Colon (tissue), 2 donors: ENCODE results near the gene PKP4.
"Not testable (repeated sequence)": the region's sequence is repeated elsewhere in the genome, so short reads cannot be mapped to it uniquely, and the experiment has no call there.

Experiments
- FAIRE-seq: peaks from 2 replicates; lab custom pipeline; 2012; peaks lifted over from hg19 to GRCh38; lab: Jason Lieb, UNC
- donor health status: control.
- donor health status: control.

PKP4 gene

DNA sequence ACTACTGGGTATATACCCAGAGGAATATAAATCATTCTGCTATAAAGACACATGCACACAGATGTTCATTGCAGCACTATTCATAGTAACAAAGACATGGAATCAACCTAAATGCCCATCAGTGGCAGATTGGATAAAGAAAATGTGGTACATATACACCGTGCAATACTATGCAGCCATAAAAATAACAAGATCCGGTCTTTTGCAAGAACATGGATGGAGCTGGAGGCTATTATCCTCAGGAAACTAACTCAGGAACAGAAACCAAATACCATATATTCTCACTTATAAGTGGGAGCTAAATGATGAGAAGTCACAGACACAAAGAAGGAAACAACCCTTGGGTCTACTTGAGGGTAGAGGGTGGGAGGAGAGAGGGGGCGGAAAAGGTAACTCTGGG, 16.5 kb downstream of the PKP4 start:
- not testable (repeated sequence) for FAIRE-seq

DNA sequence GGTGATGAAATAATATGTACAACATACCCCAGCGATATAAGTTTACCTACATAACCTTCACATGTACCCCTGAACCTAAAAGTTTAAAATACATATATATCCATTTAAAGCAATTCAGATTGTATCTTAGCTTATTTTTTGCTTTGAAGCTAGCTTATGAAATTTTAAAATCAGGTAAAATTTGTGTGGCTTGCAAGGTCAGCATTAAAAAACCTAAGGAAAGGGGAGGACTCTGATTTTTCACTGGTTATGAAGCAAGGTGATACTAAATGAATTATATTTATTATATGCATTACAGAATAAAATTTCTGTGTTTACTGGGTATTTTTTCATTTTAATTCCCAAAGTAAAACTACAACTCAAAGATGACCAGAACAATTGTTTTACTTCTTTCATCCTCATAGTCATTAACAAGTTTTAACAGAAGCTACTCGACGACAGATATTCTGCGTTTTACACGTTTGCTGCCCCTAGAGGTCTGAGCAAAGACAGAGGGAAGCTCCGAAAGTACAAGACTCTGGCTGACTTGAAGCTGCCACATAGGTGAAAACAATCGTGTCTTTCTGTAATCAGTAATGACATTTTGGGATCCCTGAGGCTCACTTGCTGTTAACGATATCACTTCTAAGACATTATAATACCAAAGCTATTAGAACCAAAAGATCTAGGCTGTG, 17.1 kb downstream of the PKP4 start:
- no peak for FAIRE-seq

DNA sequence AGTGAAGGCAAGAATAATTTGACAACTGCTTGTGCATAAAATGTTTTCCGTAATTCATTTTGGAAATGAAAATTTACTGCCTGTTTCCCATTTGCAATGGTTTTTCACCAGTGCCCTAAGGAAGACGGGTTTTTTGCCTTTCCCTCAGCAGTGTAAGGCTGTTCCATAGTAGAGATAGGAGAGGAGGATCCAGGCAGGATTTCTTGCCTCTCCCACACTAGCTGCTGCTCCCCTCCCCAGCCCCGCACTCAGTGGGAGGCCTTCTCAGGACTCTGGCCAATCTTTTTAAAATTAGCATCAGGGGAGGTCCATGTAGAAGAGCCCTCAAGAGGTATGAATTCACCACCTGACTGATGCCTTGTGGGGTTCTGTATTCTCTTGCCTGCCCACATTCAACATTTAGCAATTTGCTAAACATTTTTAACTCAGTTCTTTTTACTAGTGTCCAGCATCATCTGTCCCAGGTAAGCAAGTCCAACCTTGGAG, 17.8 kb downstream of the PKP4 start:
- FAIRE-seq = not testable (repeated sequence)

DNA sequence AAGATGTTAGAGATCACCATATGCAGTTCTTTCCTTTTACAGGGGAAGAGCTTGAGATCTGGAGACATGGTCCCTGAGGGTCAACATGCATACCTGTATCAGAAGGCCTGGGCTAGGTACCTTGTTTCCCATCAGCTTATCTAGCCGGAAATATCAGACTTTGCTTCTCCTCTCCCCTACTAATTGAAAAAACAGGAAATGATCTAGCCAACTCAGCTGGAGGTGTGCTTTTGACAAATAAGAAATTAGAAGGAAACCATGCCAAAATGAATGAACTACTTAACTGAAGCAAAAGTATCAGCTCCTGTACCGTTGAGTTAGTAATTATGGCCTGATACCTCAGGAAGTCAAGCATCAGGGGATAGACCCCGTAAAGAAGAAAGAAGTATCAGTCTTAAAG, 20.4 kb downstream of the PKP4 start:
- no peak for FAIRE-seq

- FAIRE-seq = peak; percentile 21
These were observed 21.5 kb downstream of the PKP4 start for GRCh38 chr2:158478237-158478636.

DNA sequence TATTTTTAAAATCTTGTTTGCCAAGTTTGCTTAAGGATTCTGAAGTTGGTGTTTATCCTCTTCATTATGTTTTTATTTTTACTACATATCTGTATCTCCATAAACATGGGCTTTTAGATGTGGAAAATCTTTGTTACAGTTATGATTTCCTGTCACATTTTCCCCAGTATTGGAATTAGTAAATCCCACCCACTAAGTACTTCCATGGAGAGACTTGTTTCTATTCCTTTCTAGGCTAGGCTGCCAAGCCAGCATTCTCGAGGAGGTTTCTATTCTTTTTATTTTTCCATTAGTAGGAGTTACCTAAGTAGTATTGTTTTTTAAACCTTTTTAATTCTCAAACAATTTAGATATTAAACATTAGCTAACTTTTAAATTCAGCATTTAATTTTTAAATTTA, 22.1 kb downstream of the PKP4 start:
- no peak for FAIRE-seq

- no peak for FAIRE-seq
These were observed 24.4 kb downstream of the PKP4 start for GRCh38 chr2:158481116-158481515.

DNA sequence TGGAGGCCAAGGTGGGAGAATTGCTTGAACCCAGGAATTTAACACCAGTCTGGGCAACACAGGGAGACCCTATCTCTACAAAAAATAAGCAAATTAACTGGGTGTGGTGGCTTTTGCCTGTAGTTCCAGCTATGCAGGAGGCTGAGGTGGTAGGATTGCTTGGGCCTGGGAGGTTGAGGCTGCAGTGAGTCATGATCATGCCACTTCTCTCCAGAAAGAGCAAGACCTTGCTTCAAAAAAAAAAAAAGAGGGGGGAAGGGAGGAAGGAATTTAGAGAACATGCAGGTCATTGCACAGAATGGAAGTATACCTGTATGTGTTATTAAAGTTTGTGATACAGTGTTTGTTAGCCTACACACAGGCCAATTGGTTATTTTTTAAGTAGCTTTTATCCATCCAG, 25.8 kb downstream of the PKP4 start:
- no peak for FAIRE-seq

DNA sequence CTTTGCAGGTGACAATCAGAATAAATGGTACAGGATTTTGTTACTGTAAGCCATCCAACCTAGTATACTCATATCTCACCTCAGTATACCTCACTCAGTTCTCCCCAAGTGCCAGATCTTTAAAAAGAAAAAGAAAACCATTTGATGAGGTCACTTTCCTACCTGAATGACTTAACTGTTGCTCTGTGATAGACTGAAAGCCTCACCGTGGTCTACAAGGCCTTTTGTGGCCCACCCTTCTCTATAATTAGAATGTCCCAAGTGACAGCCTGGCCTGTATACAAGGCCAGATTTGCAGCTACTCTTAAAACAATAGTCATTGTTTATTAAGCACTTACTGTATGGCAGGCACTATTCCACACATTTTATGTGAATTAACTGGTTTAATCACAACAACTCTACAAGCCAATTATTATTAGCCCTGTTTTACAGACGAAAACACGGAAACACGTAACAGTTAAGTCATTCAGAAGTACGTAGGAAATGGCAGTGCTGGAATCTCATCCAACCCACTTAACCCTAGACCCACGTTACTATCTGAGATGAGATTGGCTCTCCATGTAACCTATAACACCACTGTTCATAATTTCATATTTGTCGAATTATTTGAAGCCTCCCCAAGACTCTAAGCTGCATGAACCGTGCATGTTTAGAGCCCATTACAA, 28.3 kb downstream of the PKP4 start:
- no peak for FAIRE-seq

DNA sequence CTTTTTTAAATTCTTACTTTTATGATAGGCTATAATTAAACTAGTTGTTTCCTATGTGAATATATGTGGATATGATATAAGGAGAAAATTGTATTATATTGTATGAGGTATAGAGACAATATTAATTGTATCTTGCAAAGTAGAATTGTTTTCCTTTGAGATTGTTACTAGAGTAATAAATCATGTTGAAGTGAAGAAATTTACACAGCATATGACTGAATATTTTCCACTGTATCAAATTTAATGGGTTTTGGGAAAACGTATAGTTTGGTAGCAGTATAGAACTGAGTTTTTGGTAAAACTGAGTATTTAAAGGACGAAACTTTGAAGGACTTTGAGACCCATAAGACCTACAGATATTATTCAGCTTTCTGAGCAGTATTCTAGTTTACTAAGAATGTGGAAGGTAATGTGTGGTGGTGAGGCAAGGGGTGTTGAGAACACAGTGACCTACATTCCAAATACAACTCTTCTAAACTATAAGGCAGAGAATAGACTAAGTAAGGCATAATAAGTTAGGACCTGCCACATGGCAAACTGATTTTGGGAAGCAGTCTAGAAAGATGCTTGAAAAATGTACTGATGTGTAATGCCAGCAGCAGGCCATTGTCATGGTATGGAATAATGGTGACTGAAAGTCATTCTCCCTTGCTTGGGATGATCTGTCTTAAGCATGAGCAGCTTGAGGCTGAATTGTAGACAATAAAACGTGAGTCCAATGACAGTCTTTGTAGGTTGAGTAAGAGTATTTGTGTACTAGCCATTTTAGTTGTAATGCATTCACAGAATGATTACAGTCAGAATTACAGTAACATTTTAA, 29.6 kb downstream of the PKP4 start:
- no peak for FAIRE-seq

DNA sequence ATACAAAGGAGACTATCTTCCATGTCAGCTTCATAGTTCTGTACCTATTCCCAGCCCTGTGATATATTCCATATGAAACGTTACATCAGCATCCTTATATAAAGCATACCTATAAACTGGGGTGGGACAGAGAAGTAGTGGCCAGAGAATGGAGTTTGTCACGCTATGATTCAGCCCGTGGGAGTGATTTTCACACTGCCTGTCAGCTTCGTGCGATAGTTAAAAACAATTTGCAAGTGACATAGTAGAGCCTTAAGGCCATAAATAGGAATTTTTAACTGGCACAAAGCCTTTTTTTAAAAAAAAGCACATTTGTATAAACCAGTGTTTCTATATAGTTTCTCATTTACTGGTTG, 30.2 kb downstream of the PKP4 start:
- FAIRE-seq = no peak

DNA sequence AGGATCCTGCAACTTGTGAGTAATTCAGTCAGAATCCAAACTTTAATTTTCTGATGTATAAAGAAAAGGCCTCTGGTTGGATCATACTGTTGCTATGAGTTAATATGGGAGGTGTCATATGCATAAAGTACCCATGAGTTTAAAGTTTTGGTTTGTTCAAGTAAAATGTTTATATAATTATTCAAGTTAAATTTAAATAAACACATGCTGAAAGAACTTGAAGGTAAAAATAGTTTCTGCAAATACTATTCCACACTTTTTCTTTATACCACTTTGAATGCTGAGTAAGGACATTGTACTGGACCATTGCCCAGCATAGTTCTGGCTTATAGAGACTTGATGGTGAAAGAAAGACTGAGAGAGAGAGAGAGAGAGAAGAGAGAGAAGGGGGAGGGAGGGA, 30.7 kb downstream of the PKP4 start:
- FAIRE-seq = no peak

DNA sequence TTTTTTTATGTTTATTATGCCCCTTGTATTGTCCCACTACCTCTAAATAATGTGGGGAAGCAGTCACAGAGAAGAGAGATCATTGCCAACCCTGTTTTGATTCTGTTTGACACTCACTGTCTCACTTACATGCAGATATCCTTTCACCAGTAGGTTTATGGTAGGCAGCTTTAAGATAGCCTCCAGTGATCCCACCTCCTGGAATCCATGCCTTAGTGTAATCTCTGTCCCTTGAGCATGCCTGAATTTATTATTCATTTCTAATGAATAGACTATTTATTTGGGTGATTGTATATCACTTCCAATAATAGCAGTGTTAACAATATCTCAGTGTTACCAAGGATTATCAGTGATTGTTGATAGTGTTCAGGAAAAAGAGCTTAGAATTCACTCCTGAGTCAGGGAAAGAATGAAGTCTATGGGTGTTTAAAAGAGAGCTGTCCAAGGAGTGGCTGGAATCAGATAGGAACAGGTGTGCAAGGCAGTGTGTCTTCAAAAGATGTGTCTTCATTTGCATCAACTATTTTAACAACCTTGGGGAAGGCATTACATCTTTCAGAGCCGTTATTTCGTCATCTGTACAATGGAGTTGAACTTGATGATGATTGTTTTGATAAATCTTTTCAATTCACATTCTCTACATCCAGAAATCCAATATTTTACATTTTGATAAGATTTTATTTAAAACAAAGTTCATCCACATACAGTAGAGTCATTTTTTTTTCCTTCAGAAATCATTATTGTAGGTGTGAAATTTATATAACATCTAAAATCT, 31.9 kb downstream of the PKP4 start:
- no peak for FAIRE-seq

DNA sequence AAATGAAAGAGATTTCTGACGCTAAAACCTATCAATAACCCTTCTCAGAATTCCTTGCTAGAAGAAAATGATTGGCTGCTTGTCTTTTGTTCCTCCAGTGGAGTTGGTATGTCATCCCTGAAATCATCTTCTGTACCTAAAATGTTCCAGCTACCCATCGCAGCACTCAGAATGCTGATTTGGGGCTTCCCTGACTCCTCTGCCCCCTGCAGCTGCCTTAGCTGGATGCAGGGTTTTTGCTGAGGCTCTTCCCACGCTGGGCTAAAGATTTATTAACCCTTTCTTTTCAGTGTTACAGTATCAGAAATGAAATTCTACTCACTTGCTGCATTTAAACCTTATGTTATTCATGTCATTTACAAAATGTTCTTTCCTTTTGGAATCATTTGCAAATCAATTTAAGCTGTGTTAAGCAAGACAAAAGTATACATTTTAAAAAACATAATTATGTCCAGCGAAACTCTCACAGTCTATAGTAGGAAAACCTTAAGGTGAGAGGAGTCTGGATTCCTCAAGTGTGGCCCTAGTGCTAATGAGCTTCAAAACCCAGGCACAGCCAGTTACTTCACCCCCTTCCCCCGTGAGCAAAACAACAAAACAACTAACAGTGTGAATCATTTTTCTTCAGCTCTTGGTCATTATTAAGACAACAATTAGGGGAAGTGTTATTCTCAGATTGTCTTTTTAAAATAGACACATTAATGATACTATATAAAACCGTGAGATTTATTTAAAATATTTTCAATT, 32.8 kb downstream of the PKP4 start:
- FAIRE-seq = no peak

- no peak for FAIRE-seq
These were observed 34.3 kb downstream of the PKP4 start for GRCh38 chr2:158491072-158491471.

GRCh38 chr2:158493458-158493857, 36.7 kb downstream of the PKP4 start:
- no peak for FAIRE-seq

DNA sequence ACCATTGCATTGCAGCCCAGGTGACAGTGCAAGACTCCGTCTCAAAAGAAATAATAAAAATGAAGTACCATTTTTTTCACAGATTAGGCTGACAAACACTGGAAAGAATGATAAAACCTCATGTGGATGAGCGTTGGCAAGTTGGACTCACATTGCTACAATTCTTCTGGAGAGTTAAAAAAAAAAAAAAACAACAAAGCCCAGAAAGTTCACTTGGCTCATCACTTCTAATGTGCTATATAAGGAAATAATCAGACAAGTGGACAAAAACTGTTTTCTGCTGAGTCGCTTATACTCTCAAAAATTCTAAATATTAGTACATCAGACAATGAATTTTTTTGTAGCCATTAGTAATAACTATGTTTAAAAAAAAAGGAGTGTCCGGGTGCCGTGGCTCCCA, 38.4 kb downstream of the PKP4 start:
- FAIRE-seq = no peak

DNA sequence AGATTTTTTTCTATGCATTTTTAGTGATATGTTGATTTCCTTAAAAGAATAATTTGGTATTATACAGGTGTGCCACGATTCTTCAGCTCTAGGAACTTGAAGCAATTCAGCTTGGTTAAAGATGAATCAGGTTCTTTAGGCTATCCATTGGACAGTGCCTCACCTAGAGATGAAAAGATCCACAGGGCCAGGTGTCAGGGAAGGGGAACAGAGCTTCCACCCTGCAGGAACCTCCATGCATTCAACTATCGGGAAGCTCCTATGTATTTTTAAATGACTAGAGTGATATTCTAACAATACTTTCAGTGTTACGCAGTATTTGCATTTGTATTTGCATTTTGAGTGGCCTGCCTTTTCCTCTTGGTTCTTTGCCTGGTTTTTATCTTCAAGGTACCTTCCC, 40.2 kb downstream of the PKP4 start:
- FAIRE-seq = no peak

DNA sequence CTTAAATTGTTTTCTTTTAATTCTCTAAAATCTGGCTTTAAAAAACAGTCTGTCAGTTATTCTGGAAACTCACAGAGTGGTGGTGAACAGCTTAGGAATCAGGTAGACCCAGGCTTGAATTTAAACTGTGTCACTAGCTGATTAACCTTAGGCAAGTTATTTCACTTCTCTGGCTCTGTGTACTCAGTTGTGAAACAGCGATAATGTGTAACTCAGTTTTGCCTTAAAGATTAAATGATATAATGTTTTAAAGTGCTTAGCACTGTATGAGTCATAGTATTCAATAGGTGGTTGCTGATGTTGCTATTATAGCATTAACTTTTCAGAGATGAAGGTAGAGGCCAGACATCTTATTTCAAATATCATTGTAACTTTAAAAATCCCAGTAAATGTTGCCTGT, 40.7 kb downstream of the PKP4 start:
- FAIRE-seq = no peak

- no peak for FAIRE-seq
These were observed 41.4 kb downstream of the PKP4 start for GRCh38 chr2:158498043-158498748.

DNA sequence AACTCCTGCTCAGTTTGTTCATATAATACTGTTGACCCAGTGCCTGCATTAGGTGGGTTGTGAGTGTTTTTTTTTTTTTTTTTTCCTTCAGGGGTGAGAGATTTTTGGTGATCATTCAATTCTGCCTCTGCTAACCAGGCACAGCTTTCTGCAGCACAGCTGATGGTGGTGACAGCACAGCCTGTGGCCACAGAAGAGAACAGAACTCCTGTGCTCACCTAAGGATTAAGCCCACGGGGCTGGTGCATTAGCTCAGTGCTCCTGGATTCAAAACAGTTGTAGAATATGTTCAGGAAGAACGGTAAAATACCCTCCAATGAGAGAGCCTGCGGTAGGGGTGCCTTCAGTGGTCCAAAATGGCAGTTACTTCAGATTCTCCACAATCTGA, 42.0 kb downstream of the PKP4 start:
- no peak for FAIRE-seq
